HL-60 (cell line): ENCODE data around the gene NMBR.

Experiments
- CTCF ChIP-seq: IDR thresholded peaks from one replicate; pipeline ENCODE4 v1.5.1; 2011; ENCODE audit warnings: low read length, control low read depth, inconsistent platforms; ENCODE audit not compliant: insufficient read depth
- GABPA ChIP-seq: IDR thresholded peaks from 2 replicates; pipeline ENCODE4 v1.6.1; 2012; ENCODE audit warnings: low read depth
- REST ChIP-seq: IDR thresholded peaks from 2 replicates; pipeline ENCODE4 v1.6.1; 2012; ENCODE audit warnings: low read depth; ENCODE audit not compliant: insufficient replicate concordance

GRCh38 chr6:142048593-142048980, 98.3 kb downstream of the NMBR start:
- TF ChIP-seq REST: no peak
- TF ChIP-seq CTCF: no peak
- TF ChIP-seq GABPA: no peak
